GM19193 (cell line): ENCODE results near the gene FAAP20.

Source experiments
- POLR2A ChIP-seq: IDR thresholded peaks from 4 replicates; pipeline ENCODE4 v1.6.1; 2011; ENCODE audit not compliant: insufficient read depth, insufficient read length; ENCODE audit errors: extremely low read depth

The FAAP20 gene

DNA sequence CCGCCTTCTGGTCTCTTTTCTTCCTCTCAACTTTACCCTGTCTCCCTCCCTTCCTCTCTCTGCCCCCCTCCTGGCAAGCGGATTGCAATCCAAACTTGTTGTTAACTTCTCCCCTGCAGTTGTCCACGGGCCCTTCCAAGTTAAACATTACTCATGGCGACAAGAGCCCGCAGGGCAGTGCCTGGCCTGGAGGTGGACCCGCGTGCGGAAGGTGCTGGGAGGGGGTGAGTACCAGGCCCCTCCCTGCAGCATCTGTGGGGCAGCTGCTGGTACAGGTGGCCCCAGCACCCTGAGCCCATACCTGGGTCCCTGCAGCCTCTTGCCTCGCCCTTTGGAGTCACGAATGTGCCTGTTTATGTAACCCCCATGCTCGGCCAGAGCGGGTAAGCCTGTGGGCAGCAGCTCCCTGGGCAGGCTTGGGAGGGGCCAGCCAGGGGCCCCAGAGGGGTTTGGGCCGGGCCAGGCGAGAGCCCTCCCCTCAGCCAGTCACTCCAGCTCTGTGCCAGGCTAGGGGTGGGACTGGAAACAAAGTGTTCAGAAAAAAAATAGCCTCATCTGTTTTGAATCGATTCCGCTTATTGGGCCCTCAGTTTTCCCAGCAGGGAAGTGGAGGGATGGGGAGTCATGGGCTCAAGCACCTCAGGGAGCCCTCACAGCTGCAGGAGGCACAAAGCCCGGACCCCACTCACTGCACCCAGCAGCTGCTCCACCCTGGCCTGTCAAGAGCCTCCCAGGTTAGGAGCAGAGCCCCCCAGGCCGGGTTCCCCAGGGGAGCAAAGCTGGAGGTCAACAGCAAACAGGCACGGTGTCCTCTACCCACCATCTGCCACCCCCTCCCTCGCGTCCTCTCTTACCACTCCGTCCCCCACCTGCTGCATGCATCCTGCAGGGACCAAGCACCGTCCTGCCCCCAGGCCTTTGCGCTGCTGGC, 14.0 kb upstream of the FAAP20 start:
- TF ChIP-seq POLR2A: no peak

DNA sequence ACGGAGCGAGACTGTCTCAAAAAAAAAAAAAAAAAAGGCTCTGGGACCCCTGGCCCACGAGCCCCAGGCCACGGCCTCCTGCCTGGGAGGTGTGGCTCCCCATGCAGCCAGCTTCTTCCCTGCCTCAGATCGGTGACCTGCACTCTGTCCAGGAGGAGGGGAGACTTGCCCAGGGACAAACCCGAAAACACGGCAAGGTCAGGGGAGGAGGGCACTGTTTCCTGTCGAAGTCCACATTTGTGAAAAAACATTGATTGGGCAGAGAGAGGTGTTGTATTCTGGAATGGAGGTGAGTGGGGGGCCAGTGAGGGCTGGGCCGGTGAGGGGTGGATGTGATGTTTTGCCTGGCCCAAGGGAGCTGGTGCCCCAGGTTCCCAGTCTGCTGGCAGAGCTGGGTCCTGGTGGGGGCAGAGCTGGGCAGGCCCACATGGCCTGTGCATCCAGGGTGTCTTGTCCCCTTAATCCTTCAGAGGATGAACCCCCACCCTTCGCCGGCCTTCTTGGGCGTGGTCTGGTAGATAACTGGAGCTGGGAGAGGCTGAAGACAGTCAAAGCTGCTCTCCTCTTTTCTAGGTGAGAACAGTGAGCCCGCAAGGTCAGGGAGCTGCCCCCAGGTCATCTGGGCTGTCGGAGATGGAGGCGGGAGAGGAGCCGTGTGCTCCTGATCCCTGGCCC, 12.4 kb upstream of the FAAP20 start:
- no peak for TF ChIP-seq POLR2A

DNA sequence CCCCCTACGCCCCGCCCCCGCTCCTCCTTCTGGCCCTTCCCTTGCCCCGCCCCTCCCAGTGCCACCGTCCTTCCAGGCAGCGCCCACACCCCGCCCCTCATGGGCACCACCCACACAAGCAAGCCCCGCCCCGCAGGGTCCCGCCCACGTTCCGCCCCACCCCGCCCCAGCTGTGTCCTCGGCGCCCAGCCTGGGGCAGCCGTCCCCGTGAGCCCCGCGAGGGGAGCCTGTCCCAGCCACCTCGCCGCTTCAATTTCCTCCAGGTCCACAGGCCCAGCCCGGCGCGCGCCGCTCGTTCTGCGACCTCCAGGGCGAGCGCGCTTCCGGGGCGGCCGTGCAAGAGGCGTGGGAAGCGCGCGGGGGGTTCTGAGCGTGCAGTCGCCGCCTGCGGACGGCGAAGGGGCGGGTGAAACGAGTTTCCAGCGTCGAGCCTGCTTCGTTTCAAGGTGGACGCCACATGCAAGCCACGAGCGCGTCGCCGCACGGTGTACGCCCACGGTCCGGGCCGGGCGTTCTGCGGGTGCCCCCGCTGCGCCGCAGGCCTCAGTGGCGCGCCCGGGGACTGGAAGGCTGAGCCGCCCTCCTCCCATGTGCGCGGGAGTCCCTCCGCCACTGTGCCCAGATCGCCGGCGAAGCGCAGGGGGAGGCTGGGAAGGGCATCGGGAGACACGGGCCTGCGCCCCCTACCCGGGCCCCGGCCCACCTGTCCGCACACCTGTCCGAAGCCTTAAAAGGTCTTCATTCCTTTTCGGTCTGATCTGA, 10.8 kb upstream of the FAAP20 start:
- no peak for TF ChIP-seq POLR2A

DNA sequence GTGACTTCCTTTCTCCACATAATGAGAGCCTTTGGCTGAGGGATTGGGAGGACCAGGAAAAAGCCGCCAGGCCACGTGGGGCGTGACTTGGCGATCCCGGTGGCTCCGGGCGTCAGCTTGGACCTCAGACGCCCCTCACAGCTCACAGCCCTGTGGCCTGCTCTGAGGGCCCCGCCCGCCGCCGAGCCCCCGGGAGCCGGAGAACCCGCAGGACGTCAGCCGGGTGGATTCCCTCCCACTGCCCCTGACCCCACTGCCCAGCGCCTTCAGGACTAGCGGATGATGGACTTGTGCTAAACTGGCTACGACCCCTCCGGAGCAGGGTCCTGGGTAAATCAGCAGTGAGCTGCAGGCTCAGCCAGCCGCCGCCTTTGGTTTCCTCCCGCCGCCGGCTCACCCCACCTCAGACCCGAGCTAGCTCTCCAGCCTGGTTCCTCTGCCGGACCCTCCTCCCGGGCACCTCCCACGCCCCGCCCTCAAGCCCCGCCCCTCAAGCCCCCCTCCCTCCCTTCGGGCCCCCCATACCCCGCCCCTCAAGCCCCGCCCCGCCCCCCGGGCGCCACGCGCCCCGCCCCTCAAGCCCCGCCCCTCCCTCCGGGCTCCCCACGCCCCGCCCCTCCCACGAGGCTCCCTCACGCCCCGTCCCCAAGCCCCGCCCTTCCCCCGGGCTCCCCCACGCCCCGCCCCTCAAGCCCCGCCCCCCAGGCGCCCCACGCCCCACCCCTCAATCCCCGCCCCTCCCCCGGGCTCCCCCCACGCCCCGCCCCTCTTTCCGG, 10.0 kb upstream of the FAAP20 start:
- TF ChIP-seq POLR2A: no peak

DNA sequence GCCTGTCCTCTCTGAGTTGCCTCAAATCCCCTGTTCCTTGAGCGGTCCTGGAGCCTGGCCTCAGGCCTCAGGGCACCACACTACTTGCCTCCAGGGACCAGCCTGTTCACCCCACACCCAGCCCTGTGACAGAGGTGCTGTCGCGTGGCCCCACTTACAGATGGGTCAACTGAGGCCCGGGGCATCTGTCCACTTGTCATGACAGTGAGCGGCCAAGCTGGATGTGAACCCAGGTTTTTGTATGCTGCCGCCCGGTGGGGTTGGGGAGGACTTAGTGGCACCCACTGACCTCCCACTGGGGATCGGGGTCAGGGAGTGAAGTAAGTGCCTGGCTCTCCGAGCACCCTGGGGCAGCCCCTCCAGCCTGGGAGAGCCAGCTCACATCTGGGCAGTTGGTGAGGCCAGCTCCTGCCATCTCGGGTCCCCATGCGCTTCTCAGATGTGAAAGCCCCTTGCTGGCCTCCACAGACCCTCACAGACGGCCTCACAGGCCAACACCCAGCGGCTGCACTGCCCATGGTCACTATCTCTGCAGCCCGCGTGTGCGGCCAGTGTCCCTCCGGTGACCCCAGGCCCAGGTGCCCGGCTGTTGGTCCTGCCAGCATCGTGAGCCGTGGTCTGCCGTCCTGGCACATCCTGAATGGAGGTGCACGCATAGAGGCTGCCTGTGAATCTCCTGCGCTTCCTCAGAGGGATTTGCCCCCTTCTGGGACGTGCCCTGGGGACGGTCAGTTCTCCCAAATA, 9.3 kb upstream of the FAAP20 start:
- TF ChIP-seq POLR2A: no peak

DNA sequence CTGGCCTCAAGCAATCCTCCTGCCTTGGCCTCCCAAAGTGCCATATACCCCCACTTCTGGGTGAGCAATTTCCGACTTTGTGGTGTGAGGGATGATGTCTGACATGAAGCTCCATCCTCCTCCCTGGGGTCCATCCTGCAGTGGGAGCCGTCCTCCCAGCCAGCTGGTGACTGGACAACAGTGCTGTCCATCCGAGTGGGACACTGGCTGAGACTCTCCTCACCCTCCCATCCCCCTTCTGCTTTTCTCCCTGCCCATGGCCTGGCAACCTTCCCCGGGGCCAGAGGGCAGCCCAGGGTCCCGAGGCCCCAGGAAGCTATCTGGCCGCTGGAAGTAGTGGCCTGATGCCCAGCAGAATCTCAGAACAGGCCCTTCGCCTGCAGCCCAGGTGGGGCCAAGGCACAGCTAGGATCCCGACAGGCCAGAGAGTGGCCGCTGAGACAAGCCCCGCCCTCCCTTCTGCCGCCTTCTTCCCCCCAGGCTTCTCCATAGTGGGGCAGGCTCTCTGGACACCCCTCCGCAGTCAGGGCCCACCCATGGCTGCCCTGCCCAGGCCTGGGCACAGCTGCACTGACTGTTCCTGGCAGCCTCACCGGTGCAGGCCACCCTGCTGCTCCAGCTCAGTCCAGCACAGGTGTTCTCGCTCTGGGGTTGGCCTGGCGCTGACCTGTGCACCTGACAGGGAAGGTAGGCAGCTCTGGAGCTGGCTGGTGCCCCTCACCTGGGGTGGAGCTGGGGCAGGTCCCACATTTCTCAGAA, 8.4 kb upstream of the FAAP20 start:
- TF ChIP-seq POLR2A: no peak

DNA sequence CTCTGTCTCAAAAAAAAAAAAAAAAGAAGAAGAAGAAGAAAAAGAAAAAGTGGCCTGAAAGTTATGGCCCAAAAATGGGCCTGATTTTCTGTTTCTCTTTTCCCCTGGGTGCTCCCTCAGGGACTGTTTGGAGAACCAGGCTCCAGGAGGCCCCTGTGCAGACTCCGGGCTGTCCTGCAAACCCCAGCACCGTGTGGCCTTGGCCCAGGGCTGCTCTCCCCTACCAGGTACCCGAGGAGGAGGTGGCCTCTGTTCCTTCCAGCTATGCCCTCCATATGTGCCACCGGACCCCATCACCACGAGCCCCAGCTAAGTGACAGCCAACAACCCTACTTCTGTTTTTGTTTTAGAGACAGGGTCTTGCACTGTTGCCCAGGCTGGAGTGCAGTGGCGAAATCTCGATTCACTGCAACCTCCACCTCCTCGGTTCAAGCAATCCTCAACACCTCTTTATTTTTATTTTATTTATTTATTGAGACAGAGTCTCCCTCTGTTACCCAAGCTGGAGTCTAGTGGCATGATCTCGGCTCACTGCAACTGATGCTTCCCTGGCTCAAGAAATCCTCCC, 7.5 kb upstream of the FAAP20 start:
- TF ChIP-seq POLR2A: no peak

DNA sequence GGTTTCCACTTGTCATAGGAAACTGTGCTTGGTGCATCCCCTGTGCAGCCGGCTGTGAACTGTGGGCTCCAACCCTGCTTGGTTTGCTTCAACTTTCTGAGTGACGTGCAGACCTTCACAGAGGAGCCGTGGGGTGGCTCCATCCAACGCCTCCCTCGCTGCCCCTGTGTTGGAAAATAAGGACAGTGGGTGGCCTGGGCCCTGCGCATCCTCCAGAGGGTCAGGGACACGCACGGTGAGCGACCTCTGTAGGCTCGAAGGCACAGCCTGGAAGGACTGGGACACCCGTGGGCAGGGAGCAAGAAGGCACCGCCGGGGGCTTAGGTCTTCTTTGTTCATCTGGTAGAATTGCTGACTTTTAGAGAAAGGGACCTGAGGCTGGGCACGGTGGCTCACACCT, 6.5 kb upstream of the FAAP20 start:
- TF ChIP-seq POLR2A: no peak

DNA sequence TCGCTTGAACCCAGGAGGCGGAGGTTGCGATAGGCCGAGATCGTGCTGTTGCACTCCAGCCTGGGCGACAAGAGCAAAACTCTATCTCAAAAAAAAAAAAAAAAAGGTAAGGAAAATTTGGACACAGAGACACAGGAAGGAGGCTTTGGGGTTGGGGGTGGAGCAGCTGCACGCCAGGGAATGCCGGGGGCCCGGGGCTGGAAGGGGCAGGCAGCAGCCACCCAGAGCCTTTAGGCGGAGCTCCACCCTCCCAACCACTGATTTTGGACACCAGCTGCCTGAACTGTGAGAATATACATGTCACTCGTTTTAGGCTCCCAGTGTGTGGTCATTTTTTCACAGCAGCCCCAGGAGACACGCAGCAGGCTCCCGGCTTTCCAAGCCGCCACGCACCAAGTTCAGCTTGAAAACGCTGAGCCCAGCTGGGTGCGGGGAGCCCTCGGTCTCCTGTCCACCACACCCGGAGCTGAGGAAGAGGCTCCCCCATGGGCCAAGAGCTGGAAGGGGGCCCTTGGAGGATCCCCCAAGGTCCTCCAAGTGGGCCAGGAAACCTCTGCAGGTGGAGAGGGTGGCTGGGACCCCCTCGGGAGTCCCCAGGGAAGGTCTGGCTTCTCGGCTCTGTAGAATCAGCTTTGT, 5.9 kb upstream of the FAAP20 start:
- no peak for TF ChIP-seq POLR2A

DNA sequence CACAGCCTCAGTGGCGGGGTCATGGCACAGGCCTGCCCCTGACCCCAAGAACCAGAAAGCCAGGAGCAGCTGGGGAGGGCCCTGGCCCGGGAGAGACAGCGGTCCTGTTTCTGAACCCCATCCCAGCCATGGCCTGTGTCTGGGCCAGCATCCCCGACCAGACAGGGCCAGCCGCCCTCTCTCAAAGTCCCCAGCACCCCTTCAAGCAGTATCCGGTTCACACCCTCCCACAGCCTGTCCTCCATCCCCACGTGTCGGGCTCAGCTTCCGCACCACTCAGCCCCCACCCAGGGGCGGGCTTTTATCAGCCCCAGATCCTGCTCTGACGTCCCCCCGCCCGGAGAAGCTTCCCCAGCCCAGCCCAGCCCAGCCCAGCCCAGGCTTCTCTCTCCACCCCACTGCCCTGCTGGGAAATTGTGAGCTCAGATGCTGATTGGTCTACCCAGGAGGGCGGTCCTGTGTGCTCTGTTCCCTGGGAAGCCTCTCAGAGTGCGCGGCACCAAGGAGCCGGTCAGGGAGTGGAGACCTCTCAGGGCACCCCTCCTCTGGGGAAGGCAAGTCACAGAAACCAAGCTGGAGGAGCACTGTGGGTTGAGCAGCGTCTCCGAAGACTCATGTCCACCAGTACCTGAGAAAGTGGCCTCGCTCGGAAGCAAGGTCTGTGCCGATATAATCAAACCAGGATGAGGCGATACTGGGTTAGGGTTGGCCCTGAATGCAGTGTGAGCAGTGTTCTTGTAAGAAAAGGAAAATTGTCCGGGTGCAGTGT, 4.7 kb upstream of the FAAP20 start:
- peak; percentile 30 for TF ChIP-seq POLR2A

DNA sequence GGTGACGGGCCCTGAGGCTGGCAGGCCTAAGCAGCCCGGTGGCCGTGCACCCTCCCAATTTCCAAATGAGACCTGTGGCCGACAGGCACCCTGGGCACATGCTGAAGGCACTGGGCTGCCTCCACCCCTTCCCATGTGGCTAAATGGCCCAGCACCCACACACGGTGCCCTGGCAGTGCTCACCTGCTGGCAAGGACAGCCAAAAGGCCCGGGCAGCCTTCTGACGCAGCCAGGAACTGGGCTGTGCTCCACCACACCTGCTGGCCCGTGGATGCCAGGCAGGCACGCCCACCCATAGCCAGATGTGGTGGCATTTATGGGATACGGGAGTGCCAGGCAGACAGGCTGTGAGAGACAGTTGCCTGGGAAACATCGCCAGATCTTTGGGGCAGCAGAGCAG, 4.0 kb upstream of the FAAP20 start:
- TF ChIP-seq POLR2A: no peak

DNA sequence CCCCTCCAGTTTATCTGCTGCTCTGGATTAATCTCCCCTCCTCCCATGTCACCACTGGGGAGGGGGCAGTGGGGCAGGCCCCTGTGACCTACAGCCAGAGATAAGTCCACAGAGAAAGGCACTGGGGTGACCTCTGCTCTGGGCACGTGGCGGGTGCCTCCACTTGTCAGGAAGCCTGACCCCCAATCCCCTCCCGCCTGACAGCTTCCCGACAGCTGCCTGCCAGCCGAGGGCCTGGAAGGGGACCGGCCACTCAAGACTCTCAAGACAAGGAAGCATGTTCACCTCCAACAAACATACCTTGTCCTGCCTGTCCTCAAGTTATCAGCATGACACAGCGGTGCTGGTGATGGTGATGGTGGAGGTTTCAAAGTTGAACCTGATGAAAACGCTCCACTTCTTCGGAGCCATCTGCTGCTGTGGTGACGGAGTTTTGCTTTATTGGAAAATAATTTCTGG, 3.2 kb upstream of the FAAP20 start:
- TF ChIP-seq POLR2A: no peak
